ENCODE measurements around the gene KCNN1.

KCNN1 gene

GRCh38 chr19:17946965-17947784, 19.7 kb upstream of the KCNN1 start:
- TF ChIP-seq CTCF (conservative IDR thresholded peaks at IDR 0.05; ENCODE audit: low read depth, low read length): no peak
- H3K4me2 ChIP-seq: peak overlapping the region; percentile 92
- no peaks in the 10 kb centered on the region for H3K79me2 ChIP-seq (ENCODE audit: insufficient read depth, low read depth)
- H3K36me3 ChIP-seq (ENCODE audit: insufficient read depth): no peaks in the 10 kb centered on the region
- H3K27ac ChIP-seq: no peak overlapping the region
- H3K4me1 ChIP-seq (ENCODE audit: low read depth, poor library complexity, severe bottlenecking): peaks cover 44% of the 10 kb centered on the region
- H3K4me3 ChIP-seq (IDR thresholded peaks at IDR 0.05; ENCODE audit: insufficient read depth, low read depth, low read length): no peak overlapping the region
- H3K27me3 ChIP-seq (ENCODE audit: insufficient read depth, low read depth): peaks cover 39% of the 10 kb centered on the region
- H2AFZ ChIP-seq (ENCODE audit: low read depth): peak overlapping the region; percentile 86
- no peaks in the 10 kb centered on the region for H4K20me1 ChIP-seq (ENCODE audit: insufficient read depth)
- H3K9ac ChIP-seq: no peak overlapping the region

GRCh38 chr19:17947815-17948513, 18.9 kb upstream of the KCNN1 start:
- Histone ChIP-seq H3K27ac (no peak overlapping the region), H2AFZ (ENCODE audit: low read depth) (peak overlapping the region; percentile 26; the same call in 1 of the 2 replicates), H3K4me1 (ENCODE audit: low read depth, poor library complexity, severe bottlenecking) (peaks cover 50% of the 10 kb centered on the region), H3K4me2 (no peak overlapping the region; the same call in 1 of the 2 replicates), H3K36me3 (ENCODE audit: insufficient read depth) (no peaks in the 10 kb centered on the region), H4K20me1 (ENCODE audit: insufficient read depth) (no peaks in the 10 kb centered on the region), H3K9ac (no peak overlapping the region), H3K27me3 (ENCODE audit: insufficient read depth, low read depth) (peaks cover 47% of the 10 kb centered on the region), H3K4me3 (IDR thresholded peaks at IDR 0.05; ENCODE audit: insufficient read depth, low read depth, low read length) (no peak overlapping the region), H3K79me2 (ENCODE audit: insufficient read depth, low read depth) (no peaks in the 10 kb centered on the region)
- no peak for TF ChIP-seq CTCF (conservative IDR thresholded peaks at IDR 0.05; ENCODE audit: low read depth, low read length)

- Histone ChIP-seq H3K27ac (no peak overlapping the region), H3K79me2 (ENCODE audit: insufficient read depth, low read depth) (no peaks in the 10 kb centered on the region), H3K4me3 (IDR thresholded peaks at IDR 0.05; ENCODE audit: insufficient read depth, low read depth, low read length) (no peak overlapping the region), H3K9ac (no peak overlapping the region), H3K27me3 (ENCODE audit: insufficient read depth, low read depth) (peaks cover 53% of the 10 kb centered on the region), H3K4me2 (peak overlapping the region; percentile 53), H3K4me1 (ENCODE audit: low read depth, poor library complexity, severe bottlenecking) (peaks cover 52% of the 10 kb centered on the region), H4K20me1 (ENCODE audit: insufficient read depth) (no peaks in the 10 kb centered on the region), H3K36me3 (ENCODE audit: insufficient read depth) (no peaks in the 10 kb centered on the region), H2AFZ (ENCODE audit: low read depth) (no peak overlapping the region)
- no peak for TF ChIP-seq CTCF (conservative IDR thresholded peaks at IDR 0.05; ENCODE audit: low read depth, low read length)
Measured at GRCh38 chr19:17948514-17948900, 18.4 kb upstream of the KCNN1 start.

- H3K4me2 ChIP-seq: peak overlapping the region; percentile 53
- no peaks in the 10 kb centered on the region for H4K20me1 ChIP-seq (ENCODE audit: insufficient read depth)
- no peaks in the 10 kb centered on the region for H3K79me2 ChIP-seq (ENCODE audit: insufficient read depth, low read depth)
- H3K36me3 ChIP-seq (ENCODE audit: insufficient read depth): no peaks in the 10 kb centered on the region
- peaks cover 52% of the 10 kb centered on the region for H3K4me1 ChIP-seq (ENCODE audit: low read depth, poor library complexity, severe bottlenecking)
- TF ChIP-seq CTCF (conservative IDR thresholded peaks at IDR 0.05; ENCODE audit: low read depth, low read length): no peak
- no peak overlapping the region for H3K9ac ChIP-seq
- peaks cover 60% of the 10 kb centered on the region for H3K27me3 ChIP-seq (ENCODE audit: insufficient read depth, low read depth)
- no peak overlapping the region for H3K4me3 ChIP-seq (IDR thresholded peaks at IDR 0.05; ENCODE audit: insufficient read depth, low read depth, low read length)
- no peak overlapping the region for H2AFZ ChIP-seq (ENCODE audit: low read depth)
- H3K27ac ChIP-seq: no peak overlapping the region
Measured at GRCh38 chr19:17948931-17949930, 17.7 kb upstream of the KCNN1 start.

Measured in KMS-11 (cell line).